ENCODE data around the gene RABL6. TPM values are rescaled to one million over a fixed set of nuclear protein-coding genes. Genes with fewer than 3 reads are reported as not detected.
A peak's percentile ranks its signal among the peaks of the same experiment; 100 is the strongest.

RABL6 gene
- total and polyA plus RNA-seq, 2 donors (not counting 1 experiment from before 2014, with no cell fraction given) = 36.8 to 59.6 TPM

- TF ChIP-seq EZH2 (IDR thresholded peaks at IDR 0.05; ENCODE audit: low read length, missing control alignments) = no peak
- TF ChIP-seq, protein P1, sequence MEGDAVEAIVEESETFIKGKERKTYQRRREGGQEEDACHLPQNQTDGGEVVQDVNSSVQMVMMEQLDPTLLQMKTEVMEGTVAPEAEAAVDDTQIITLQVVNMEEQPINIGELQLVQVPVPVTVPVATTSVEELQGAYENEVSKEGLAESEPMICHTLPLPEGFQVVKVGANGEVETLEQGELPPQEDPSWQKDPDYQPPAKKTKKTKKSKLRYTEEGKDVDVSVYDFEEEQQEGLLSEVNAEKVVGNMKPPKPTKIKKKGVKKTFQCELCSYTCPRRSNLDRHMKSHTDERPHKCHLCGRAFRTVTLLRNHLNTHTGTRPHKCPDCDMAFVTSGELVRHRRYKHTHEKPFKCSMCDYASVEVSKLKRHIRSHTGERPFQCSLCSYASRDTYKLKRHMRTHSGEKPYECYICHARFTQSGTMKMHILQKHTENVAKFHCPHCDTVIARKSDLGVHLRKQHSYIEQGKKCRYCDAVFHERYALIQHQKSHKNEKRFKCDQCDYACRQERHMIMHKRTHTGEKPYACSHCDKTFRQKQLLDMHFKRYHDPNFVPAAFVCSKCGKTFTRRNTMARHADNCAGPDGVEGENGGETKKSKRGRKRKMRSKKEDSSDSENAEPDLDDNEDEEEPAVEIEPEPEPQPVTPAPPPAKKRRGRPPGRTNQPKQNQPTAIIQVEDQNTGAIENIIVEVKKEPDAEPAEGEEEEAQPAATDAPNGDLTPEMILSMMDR (conservative IDR thresholded peaks at IDR 0.05 in 1 of 2, IDR thresholded peaks at IDR 0.05 in 1 of 2; ENCODE audit: low read depth in 1 of 2, low read length in 2 of 2) = no peak
- Histone ChIP-seq H4K20me1 (ENCODE audit: control insufficient read depth, extremely low read depth, insufficient read depth, low read length) (no peaks in the 10 kb centered on the region), H3K79me2 (ENCODE audit: control insufficient read depth, insufficient read depth, low read length) (peaks cover 29% of the 10 kb centered on the region)
Observed at GRCh38 chr9:136885950-136886578, 78.3 kb downstream of the RABL6 start, which contains the start of gene TRAF2. Gene TRAF2, plus strand, starts transcription at chr9:136886516. Its CDS starts 12,225 bp downstream, at chr9:136898741.

GRCh38 chr9:136886610-136887597 is 79.2 kb downstream of the RABL6 start:
- Histone ChIP-seq H3K9ac (ENCODE audit: insufficient read depth, low read length) (peak overlapping the region; percentile 80), H3K4me2 (ENCODE audit: extremely low read depth, insufficient read depth, low read length) (peak overlapping the region; percentile 94), H2AFZ (ENCODE audit: low read length) (peak overlapping the region; percentile 68), H3K27me3 (ENCODE audit: control insufficient read depth, insufficient read depth, low read length) (no peaks in the 10 kb centered on the region), H3K4me3 (replicated peaks in 1 of 4; ENCODE audit: control extremely low read depth in 1 of 4, insufficient read depth in 1 of 4, low read depth in 3 of 4, low read length in 4 of 4) (peak overlapping the region; percentile 53 to 85 (median 78)), H3K79me2 (ENCODE audit: control insufficient read depth, insufficient read depth, low read length) (peaks cover 29% of the 10 kb centered on the region), H3K27ac (ENCODE audit: insufficient read depth, low read length) (peak overlapping the region; percentile 65), H3K9me3 (ENCODE audit: control insufficient read depth, insufficient read depth, low read depth, low read length) (no peaks in the 10 kb centered on the region), H3K36me3 (ENCODE audit: control insufficient read depth, insufficient read depth, low read length) (no peaks in the 10 kb centered on the region), H4K20me1 (ENCODE audit: control insufficient read depth, extremely low read depth, insufficient read depth, low read length) (no peaks in the 10 kb centered on the region), H3K4me1 (ENCODE audit: control insufficient read depth, extremely low read depth, insufficient read depth, low read length) (peaks cover 3% of the 10 kb centered on the region)
- DNase-seq (ENCODE audit: low read depth in 2 of 2) = peak; percentile 6 to 18
- TF ChIP-seq EZH2 (IDR thresholded peaks at IDR 0.05; ENCODE audit: low read length, missing control alignments) = no peak
- TF ChIP-seq, protein P1 (conservative IDR thresholded peaks at IDR 0.05 in 1 of 2, IDR thresholded peaks at IDR 0.05 in 1 of 2; ENCODE audit: low read depth in 1 of 2, low read length in 2 of 2) = no peak

More at GRCh38 chr9:136885950-136886578, 78.3 kb downstream of the RABL6 start, which contains the start of gene TRAF2:
- H3K9me3 ChIP-seq (ENCODE audit: control insufficient read depth, insufficient read depth, low read depth, low read length) = no peaks in the 10 kb centered on the region
- peak within 1 kb of the TSS; percentile 80 for H3K9ac ChIP-seq (ENCODE audit: insufficient read depth, low read length)
- peak within 1 kb of the TSS; percentile 65 for H3K27ac ChIP-seq (ENCODE audit: insufficient read depth, low read length)
- H3K27me3 ChIP-seq (ENCODE audit: control insufficient read depth, insufficient read depth, low read length) = no peaks in the 10 kb centered on the region
- peak within 1 kb of the TSS; percentile 53 to 85 (median 78) for H3K4me3 ChIP-seq (replicated peaks in 1 of 4; ENCODE audit: control extremely low read depth in 1 of 4, insufficient read depth in 1 of 4, low read depth in 3 of 4, low read length in 4 of 4)
- H3K4me2 ChIP-seq (ENCODE audit: extremely low read depth, insufficient read depth, low read length) = peak within 1 kb of the TSS; percentile 94
- H2AFZ ChIP-seq (ENCODE audit: low read length) = peak within 1 kb of the TSS; percentile 88
- H3K4me1 ChIP-seq (ENCODE audit: control insufficient read depth, extremely low read depth, insufficient read depth, low read length) = peaks cover 3% of the 10 kb centered on the region
- DNase-seq (ENCODE audit: low read depth in 2 of 2) = peak; percentile 99 to 100
- no peaks in the 10 kb centered on the region for H3K36me3 ChIP-seq (ENCODE audit: control insufficient read depth, insufficient read depth, low read length)

DNA sequence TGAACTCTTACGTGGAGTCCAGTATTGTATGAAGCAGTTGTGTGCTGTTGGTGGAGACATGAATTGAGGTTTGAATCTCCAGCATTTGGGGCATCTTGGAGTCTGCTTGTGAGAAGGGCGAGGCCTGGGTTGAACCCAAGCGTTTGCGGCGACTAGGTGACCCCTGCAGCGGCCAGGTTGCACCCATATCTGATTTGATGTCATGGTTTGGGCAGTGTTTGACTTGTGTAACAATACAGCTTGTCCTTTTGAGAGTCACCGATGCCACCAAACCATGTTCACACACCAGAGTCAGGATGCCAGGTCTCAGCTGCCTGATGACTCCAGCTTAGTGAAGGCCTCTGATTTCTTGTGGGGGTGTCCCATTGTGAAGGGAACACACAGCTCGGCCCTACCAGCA is 80.7 kb downstream of the RABL6 start:
- Histone ChIP-seq H3K9me3 (ENCODE audit: control insufficient read depth, insufficient read depth, low read depth, low read length) (no peaks in the 10 kb centered on the region), H4K20me1 (ENCODE audit: control insufficient read depth, extremely low read depth, insufficient read depth, low read length) (no peaks in the 10 kb centered on the region), H2AFZ (ENCODE audit: low read length) (no peak overlapping the region), H3K9ac (ENCODE audit: insufficient read depth, low read length) (no peak overlapping the region), H3K27me3 (ENCODE audit: control insufficient read depth, insufficient read depth, low read length) (no peaks in the 10 kb centered on the region), H3K4me2 (ENCODE audit: extremely low read depth, insufficient read depth, low read length) (no peak overlapping the region), H3K4me1 (ENCODE audit: control insufficient read depth, extremely low read depth, insufficient read depth, low read length) (no peaks in the 10 kb centered on the region), H3K27ac (ENCODE audit: insufficient read depth, low read length) (no peak overlapping the region), H3K36me3 (ENCODE audit: control insufficient read depth, insufficient read depth, low read length) (peaks cover 3% of the 10 kb centered on the region), H3K79me2 (ENCODE audit: control insufficient read depth, insufficient read depth, low read length) (peaks cover 35% of the 10 kb centered on the region), H3K4me3 (replicated peaks in 1 of 4; ENCODE audit: control extremely low read depth in 1 of 4, insufficient read depth in 1 of 4, low read depth in 3 of 4, low read length in 4 of 4) (no peak overlapping the region)
- no peak for DNase-seq (ENCODE audit: low read depth in 2 of 2)
- TF ChIP-seq, protein P1 (conservative IDR thresholded peaks at IDR 0.05 in 1 of 2, IDR thresholded peaks at IDR 0.05 in 1 of 2; ENCODE audit: low read depth in 1 of 2, low read length in 2 of 2) = no peak
- no peak for TF ChIP-seq EZH2 (IDR thresholded peaks at IDR 0.05; ENCODE audit: low read length, missing control alignments)
